Mesenteric fat pad (tissue), 1 donor: ENCODE data around the gene SLC22A7. TPM values are rescaled to one million over a fixed set of nuclear protein-coding genes. Genes with fewer than 3 reads are reported as not detected.
"Not testable (repeated sequence)": the region's sequence is repeated elsewhere in the genome, so short reads cannot be mapped to it uniquely, and the experiment has no call there.

Experiments used
- DNase-seq: peaks from one replicate; pipeline ENCODE4 v3.0.0-alpha.2; 2020; ENCODE audit warnings: low spot score
- total RNA-seq: library from RNA; stranded (reverse); fragmentation: NEBNext Ultra II Directional; extraction: Animal tissue kit (Norgen Biotek cat#: 25700); gene quantifications from one replicate; pipeline ENCODE4 v1.2.1, GENCODE V29; 2021
- donor health status: DM: yes; HTN: yes; CAD: no.

The SLC22A7 gene
- total RNA-seq, 1 donor from 2014 or later, result not detected

GRCh38 chr6:43334466-43335095 is 36.5 kb downstream of the SLC22A7 start:
- no peak for DNase-seq

- DNase-seq, result no peak
These were observed 37.4 kb downstream of the SLC22A7 start for GRCh38 chr6:43335469-43335868.

GRCh38 chr6:43336382-43336781 is 38.3 kb downstream of the SLC22A7 start:
- no peak for DNase-seq

GRCh38 chr6:43338243-43338642 is 40.2 kb downstream of the SLC22A7 start:
- no peak for DNase-seq

GRCh38 chr6:43339168-43339567 is 41.1 kb downstream of the SLC22A7 start:
- no peak for DNase-seq

- not testable (repeated sequence) for DNase-seq
These were observed 48.2 kb downstream of the SLC22A7 start for GRCh38 chr6:43346243-43346642.

- no peak for DNase-seq
These were observed 49.0 kb downstream of the SLC22A7 start for GRCh38 chr6:43347021-43347420.

GRCh38 chr6:43347444-43347843 is 49.4 kb downstream of the SLC22A7 start:
- DNase-seq, result no peak

- not testable (repeated sequence) for DNase-seq
These were observed 53.9 kb downstream of the SLC22A7 start for GRCh38 chr6:43351951-43352350.

Other genes with a start within 250 kb of the SLC22A7 start
- 13.7 TPM for gene CUL7, start 244.4 kb upstream of the SLC22A7 start, total RNA-seq
- 59.3 TPM for gene MRPL2, start 238.8 kb upstream of the SLC22A7 start, total RNA-seq
- 18.1 TPM for gene KLC4, start 238.6 kb upstream of the SLC22A7 start, total RNA-seq
- gene PTK7, start 221.9 kb upstream of the SLC22A7 start, total RNA-seq, result 13.6 TPM
- gene SRF, start 127.0 kb upstream of the SLC22A7 start, total RNA-seq, result 34.2 TPM
- 26.6 TPM for gene CUL9, start 116.1 kb upstream of the SLC22A7 start, total RNA-seq
- 36.5 TPM for gene DNPH1, start 68.8 kb upstream of the SLC22A7 start, total RNA-seq
- 0.06 TPM for gene TTBK1, start 54.8 kb upstream of the SLC22A7 start, total RNA-seq
- 0.58 TPM for gene CRIP3, start 10.6 kb downstream of the SLC22A7 start, total RNA-seq
- 16.1 TPM for gene ZNF318, start 71.4 kb downstream of the SLC22A7 start, total RNA-seq
- gene ABCC10, start 129.3 kb downstream of the SLC22A7 start, total RNA-seq, result 22.0 TPM
- not detected for gene DLK2, start 157.3 kb downstream of the SLC22A7 start, total RNA-seq
- gene TJAP1, start 179.3 kb downstream of the SLC22A7 start, total RNA-seq, result 20.3 TPM
- 0.45 TPM for gene LRRC73, start 212.1 kb downstream of the SLC22A7 start, total RNA-seq
- gene YIPF3, start 218.7 kb downstream of the SLC22A7 start, total RNA-seq, result 72.5 TPM
- gene POLR1C, start 218.8 kb downstream of the SLC22A7 start, total RNA-seq, result 37.3 TPM